ENCODE data around the gene KATNAL2. TPM values are rescaled to one million over a fixed set of nuclear protein-coding genes. Genes with fewer than 3 reads are reported as not detected.

The KATNAL2 gene
- total RNA-seq, 1 experiment from 2014 or later = 3.0 TPM

GRCh38 chr18:47063096-47063495, 145.7 kb downstream of the KATNAL2 start:
- no peaks in the 10 kb centered on the region for H3K27me3 ChIP-seq
- no peaks in the 10 kb centered on the region for H3K9me3 ChIP-seq
- no peaks in the 10 kb centered on the region for H3K36me3 ChIP-seq
- no peak for DNase-seq
- H3K4me3 ChIP-seq = no peak overlapping the region

- H3K27me3 ChIP-seq = no peaks in the 10 kb centered on the region
- no peak for DNase-seq
- H3K9me3 ChIP-seq = no peaks in the 10 kb centered on the region
These were observed 150.2 kb downstream of the KATNAL2 start for GRCh38 chr18:47067648-47068047.

GRCh38 chr18:47075098-47075883, 157.9 kb downstream of the KATNAL2 start:
- DNase-seq = peak; percentile 43
- no peak overlapping the region for H3K4me3 ChIP-seq
- H3K27me3 ChIP-seq = no peaks in the 10 kb centered on the region
- H3K9me3 ChIP-seq = no peaks in the 10 kb centered on the region
- H3K36me3 ChIP-seq = no peaks in the 10 kb centered on the region

More at GRCh38 chr18:47067648-47068047, 150.2 kb downstream of the KATNAL2 start:
- Histone ChIP-seq H3K36me3 (no peaks in the 10 kb centered on the region), H3K4me3 (no peak overlapping the region)

GRCh38 chr18:47077111-47077510, 159.7 kb downstream of the KATNAL2 start:
- no peaks in the 10 kb centered on the region for H3K27me3 ChIP-seq
- no peaks in the 10 kb centered on the region for H3K36me3 ChIP-seq
- no peaks in the 10 kb centered on the region for H3K9me3 ChIP-seq
- H3K4me3 ChIP-seq = no peak overlapping the region
- no peak for DNase-seq

- Histone ChIP-seq H3K9me3 (no peaks in the 10 kb centered on the region), H3K4me3 (no peak overlapping the region), H3K27me3 (no peaks in the 10 kb centered on the region), H3K36me3 (no peaks in the 10 kb centered on the region)
- DNase-seq = no peak
These were observed 163.5 kb downstream of the KATNAL2 start for GRCh38 chr18:47080872-47081271.

DNA sequence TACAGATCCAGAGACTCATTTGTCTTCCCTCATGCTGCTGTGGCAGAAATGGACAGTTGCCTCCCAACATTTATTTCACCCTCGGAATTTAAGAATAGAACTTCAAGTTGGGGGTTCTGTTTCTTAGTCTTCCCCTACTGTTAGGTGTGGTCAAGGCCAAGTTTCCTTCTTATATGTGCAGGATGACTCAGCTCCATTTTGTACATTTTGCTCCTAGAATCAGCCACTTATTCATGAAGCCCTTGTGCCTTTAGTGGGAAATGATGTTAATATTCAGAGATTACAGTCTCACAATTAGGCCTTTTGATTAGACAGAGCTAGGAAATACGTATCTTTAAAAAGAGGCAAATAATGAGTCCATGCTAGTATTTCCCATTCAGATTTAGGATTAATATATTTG, 164.2 kb downstream of the KATNAL2 start:
- Histone ChIP-seq H3K4me3 (no peak overlapping the region), H3K9me3 (no peaks in the 10 kb centered on the region), H3K36me3 (no peaks in the 10 kb centered on the region), H3K27me3 (no peaks in the 10 kb centered on the region)
- DNase-seq = no peak

GRCh38 chr18:47087676-47088075, 170.3 kb downstream of the KATNAL2 start:
- no peaks in the 10 kb centered on the region for H3K36me3 ChIP-seq

DNA sequence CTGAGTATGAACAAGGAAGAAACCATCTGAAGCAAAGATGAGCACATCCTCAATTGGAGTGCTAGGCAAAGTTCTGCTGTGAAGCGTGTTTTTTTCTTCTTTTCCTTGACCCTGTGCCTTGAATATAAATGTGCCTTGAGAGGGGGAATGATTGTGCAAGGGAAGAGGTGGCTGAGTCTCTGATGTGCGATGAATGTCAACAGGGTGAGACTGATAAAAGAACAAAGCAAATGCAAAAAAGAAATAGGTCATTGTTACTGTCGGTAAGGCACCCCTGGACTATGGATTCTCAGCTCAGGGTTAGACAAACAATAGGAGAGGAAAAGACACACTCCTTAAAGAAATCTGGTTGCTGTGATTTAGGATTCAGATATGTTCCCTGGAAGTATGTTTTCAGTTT, 178.4 kb downstream of the KATNAL2 start:
- no peaks in the 10 kb centered on the region for H3K36me3 ChIP-seq
- DNase-seq = no peak
- no peaks in the 10 kb centered on the region for H3K9me3 ChIP-seq
- H3K4me3 ChIP-seq = no peak overlapping the region
- H3K27me3 ChIP-seq = no peaks in the 10 kb centered on the region

More at GRCh38 chr18:47087676-47088075, 170.3 kb downstream of the KATNAL2 start:
- no peak for DNase-seq
- Histone ChIP-seq H3K27me3 (no peaks in the 10 kb centered on the region), H3K4me3 (no peak overlapping the region), H3K9me3 (no peaks in the 10 kb centered on the region)

- Histone ChIP-seq H3K9me3 (no peaks in the 10 kb centered on the region), H3K4me3 (no peak overlapping the region), H3K36me3 (peaks cover 3% of the 10 kb centered on the region), H3K27me3 (no peaks in the 10 kb centered on the region)
- peak; percentile 15 for DNase-seq
These were observed 182.9 kb downstream of the KATNAL2 start for GRCh38 chr18:47100212-47100831.

DNA sequence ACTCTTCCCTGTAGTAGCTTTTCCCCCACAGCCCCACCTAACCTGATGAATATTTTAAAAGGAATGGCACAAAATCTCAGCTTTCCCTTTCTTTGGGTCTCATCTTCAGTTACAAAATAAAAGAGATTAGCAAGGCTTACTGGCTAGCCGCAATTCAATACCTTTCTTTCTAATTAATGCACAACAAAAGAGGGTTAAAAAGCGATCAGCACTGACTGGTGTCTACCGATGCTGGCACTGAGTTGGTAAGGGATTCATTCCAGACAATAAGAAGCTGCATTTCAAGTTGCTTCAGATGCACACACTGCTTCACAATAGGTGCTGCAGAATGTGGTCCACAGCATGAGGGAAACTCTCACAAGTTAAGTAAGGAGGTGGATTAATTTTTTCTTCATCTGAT, 191.0 kb downstream of the KATNAL2 start:
- peaks cover 34% of the 10 kb centered on the region for H3K36me3 ChIP-seq
- no peak overlapping the region for H3K4me3 ChIP-seq
- H3K27me3 ChIP-seq = no peaks in the 10 kb centered on the region
- H3K9me3 ChIP-seq = no peaks in the 10 kb centered on the region
- DNase-seq = no peak

DNA sequence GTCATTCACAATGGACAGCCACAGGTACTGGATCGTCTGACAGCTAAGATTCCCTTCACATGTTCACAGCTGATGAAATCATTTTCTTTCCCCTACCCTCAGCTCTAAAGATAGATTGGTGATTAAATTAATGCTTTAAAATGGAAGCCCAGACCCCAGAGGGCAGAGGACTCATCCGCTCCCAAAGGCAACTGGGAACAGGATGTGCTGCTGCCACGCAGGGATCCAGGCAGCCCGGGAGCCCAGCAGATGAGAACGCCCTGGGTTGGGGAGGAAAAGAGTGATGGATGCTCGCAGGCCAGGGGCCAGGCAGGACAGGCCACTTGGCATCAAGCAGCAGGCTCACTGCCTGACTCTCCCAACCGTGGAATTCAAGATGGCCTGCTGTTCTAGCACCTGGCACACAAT, 191.6 kb downstream of the KATNAL2 start:
- peaks cover 35% of the 10 kb centered on the region for H3K36me3 ChIP-seq
- H3K27me3 ChIP-seq = no peaks in the 10 kb centered on the region
- H3K4me3 ChIP-seq = no peak overlapping the region
- DNase-seq = no peak
- no peaks in the 10 kb centered on the region for H3K9me3 ChIP-seq

- Histone ChIP-seq H3K4me3 (no peak overlapping the region), H3K36me3 (peaks cover 35% of the 10 kb centered on the region), H3K27me3 (no peaks in the 10 kb centered on the region), H3K9me3 (no peaks in the 10 kb centered on the region)
- DNase-seq = no peak
These were observed 192.3 kb downstream of the KATNAL2 start for GRCh38 chr18:47109720-47110119.

GRCh38 chr18:47110492-47111274, 193.3 kb downstream of the KATNAL2 start:
- Histone ChIP-seq H3K36me3 (peaks cover 35% of the 10 kb centered on the region), H3K4me3 (no peak overlapping the region), H3K9me3 (no peaks in the 10 kb centered on the region), H3K27me3 (no peaks in the 10 kb centered on the region)
- DNase-seq = no peak

- H3K27me3 ChIP-seq = no peaks in the 10 kb centered on the region
- H3K4me3 ChIP-seq = no peak overlapping the region
- H3K9me3 ChIP-seq = no peaks in the 10 kb centered on the region
- no peak for DNase-seq
- H3K36me3 ChIP-seq = peaks cover 22% of the 10 kb centered on the region
These were observed 196.6 kb downstream of the KATNAL2 start for GRCh38 chr18:47113796-47114540.

- no peaks in the 10 kb centered on the region for H3K27me3 ChIP-seq
- H3K4me3 ChIP-seq = no peak overlapping the region
- DNase-seq = no peak
- no peaks in the 10 kb centered on the region for H3K9me3 ChIP-seq
- peaks cover 25% of the 10 kb centered on the region for H3K36me3 ChIP-seq
These were observed 197.8 kb downstream of the KATNAL2 start for GRCh38 chr18:47115205-47115604.

- H3K27me3 ChIP-seq = no peaks in the 10 kb centered on the region
- no peak overlapping the region for H3K4me3 ChIP-seq
- H3K36me3 ChIP-seq = peaks cover 13% of the 10 kb centered on the region
- H3K9me3 ChIP-seq = no peaks in the 10 kb centered on the region
- peak; percentile 8 for DNase-seq
These were observed 201.6 kb downstream of the KATNAL2 start for GRCh38 chr18:47118981-47119380.

GRCh38 chr18:47120428-47120827, 203.0 kb downstream of the KATNAL2 start:
- H3K36me3 ChIP-seq = peaks cover 10% of the 10 kb centered on the region; the same call in 1 of the 2 replicates
- no peaks in the 10 kb centered on the region for H3K9me3 ChIP-seq
- DNase-seq = no peak
- no peak overlapping the region for H3K4me3 ChIP-seq
- H3K27me3 ChIP-seq = no peaks in the 10 kb centered on the region

Measured in MG63 (cell line).